H9 (cell line): Measurements from ENCODE around the gene CKLF. TPM values are rescaled to one million over a fixed set of nuclear protein-coding genes. Genes with fewer than 3 reads are reported as not detected.

Experiments
- DNase-seq: peaks from one replicate; pipeline ENCODE4 v3.0.0-alpha.2; 2017
- H2AFZ ChIP-seq: one replicate; pipeline ENCODE4 v1.6.1; 2013; ENCODE audit warnings: mild to moderate bottlenecking, low read length, control low read depth, moderate library complexity
- H2AK5ac ChIP-seq: 2 replicates; pipeline ENCODE4 v1.6.1; 2013; ENCODE audit warnings: low read length, control low read depth, mixed read lengths; ENCODE audit not compliant: insufficient read length
- H2BK120ac ChIP-seq: one replicate; pipeline ENCODE4 v1.6.1; 2013; ENCODE audit warnings: low read depth, mild to moderate bottlenecking, low read length, control low read depth, inconsistent platforms; ENCODE audit not compliant: poor library complexity, severe bottlenecking
- H2BK12ac ChIP-seq: 2 replicates; pipeline ENCODE4 v1.6.1; 2013; ENCODE audit warnings: low read length, control low read depth, mixed read lengths, low read depth; ENCODE audit not compliant: insufficient read length
- H2BK15ac ChIP-seq: 2 replicates; pipeline ENCODE4 v1.6.1; 2013; ENCODE audit warnings: low read depth, low read length, control low read depth
- H2BK20ac ChIP-seq: one replicate; pipeline ENCODE4 v1.6.1; 2013; ENCODE audit warnings: low read depth, mild to moderate bottlenecking, low read length, control low read depth, inconsistent platforms; ENCODE audit not compliant: poor library complexity, severe bottlenecking
- H2BK5ac ChIP-seq: 2 replicates; pipeline ENCODE4 v1.6.1; 2013; ENCODE audit warnings: low read length, control low read depth, mixed read lengths; ENCODE audit not compliant: insufficient read length
- H3K14ac ChIP-seq: 2 replicates; pipeline ENCODE4 v1.6.1; 2013; ENCODE audit warnings: low read length, control low read depth; ENCODE audit not compliant: insufficient read depth
- H3K18ac ChIP-seq: 2 replicates; pipeline ENCODE4 v1.6.1; 2013; ENCODE audit warnings: low read depth, mild to moderate bottlenecking, mixed read lengths, low read length, control low read depth; ENCODE audit not compliant: insufficient read length
- H3K23ac ChIP-seq: 2 replicates; pipeline ENCODE4 v1.6.1; 2013; ENCODE audit warnings: low read length, control low read depth, mixed read lengths, low read depth; ENCODE audit not compliant: insufficient read length
- H3K23me2 ChIP-seq: 2 replicates; pipeline ENCODE4 v1.6.1; 2013; ENCODE audit warnings: low read depth, mild to moderate bottlenecking, mixed read lengths, low read length, control low read depth; ENCODE audit not compliant: insufficient read length, poor library complexity, severe bottlenecking
- H3K27ac ChIP-seq: 2 replicates; pipeline ENCODE4 v1.5.1; 2013; ENCODE audit warnings: low read length, control low read depth, mixed read lengths, low read depth; ENCODE audit not compliant: insufficient read length
- H3K27me3 ChIP-seq: 2 replicates; pipeline ENCODE4 v1.6.1; 2013; ENCODE audit warnings: low read length, control low read depth, inconsistent platforms; ENCODE audit not compliant: insufficient read depth
- H3K4ac ChIP-seq: 2 replicates; pipeline ENCODE4 v1.6.1; 2013; ENCODE audit warnings: low read depth, mild to moderate bottlenecking, control low read depth, inconsistent platforms, low read length, moderate library complexity
- H3K4me1 ChIP-seq: 2 replicates; pipeline ENCODE4 v1.6.1; 2013; ENCODE audit warnings: low read length, control low read depth, inconsistent platforms; ENCODE audit not compliant: insufficient read depth
- H3K4me2 ChIP-seq: 2 replicates; pipeline ENCODE4 v1.6.1; 2013; ENCODE audit warnings: low read length, control low read depth, mixed read lengths; ENCODE audit not compliant: insufficient read length, insufficient read depth
- H3K56ac ChIP-seq: 2 replicates; pipeline ENCODE4 v1.6.1; 2013; ENCODE audit warnings: low read depth, mild to moderate bottlenecking, mixed read lengths, low read length, control low read depth; ENCODE audit not compliant: insufficient read length
- H3K79me1 ChIP-seq: 2 replicates; pipeline ENCODE4 v1.6.1; 2013; ENCODE audit warnings: low read depth, mild to moderate bottlenecking, moderate library complexity, low read length, control low read depth, inconsistent platforms; ENCODE audit not compliant: insufficient read depth, poor library complexity, severe bottlenecking
- H3K79me2 ChIP-seq: 2 replicates; pipeline ENCODE4 v1.6.1; 2013; ENCODE audit warnings: low read length, control low read depth, inconsistent platforms; ENCODE audit not compliant: insufficient read depth
- H3K9ac ChIP-seq: 2 replicates; pipeline ENCODE4 v1.6.1; 2013; ENCODE audit warnings: low read length, control low read depth, mixed read lengths; ENCODE audit not compliant: insufficient read length; ENCODE audit errors: extremely low read depth
- H3K9me3 ChIP-seq: one replicate; pipeline ENCODE4 v1.6.1; 2013; ENCODE audit warnings: low read depth, low read length, inconsistent platforms; ENCODE audit not compliant: control insufficient read depth
- H3T11ph ChIP-seq: one replicate; pipeline ENCODE4 v1.6.1; 2013; ENCODE audit warnings: mild to moderate bottlenecking, low read length, control low read depth, inconsistent platforms
- H4K20me1 ChIP-seq: one replicate; pipeline ENCODE4 v1.6.1; 2013; ENCODE audit not compliant: control insufficient read depth, insufficient read length, insufficient read depth
- H4K5ac ChIP-seq: 2 replicates; pipeline ENCODE4 v1.6.1; 2013; ENCODE audit warnings: low read depth, mild to moderate bottlenecking, mixed read lengths, low read length, control low read depth; ENCODE audit not compliant: insufficient read length
- H4K8ac ChIP-seq: replicated peaks from 2 replicates; pipeline ENCODE4 v1.6.1; 2013; ENCODE audit warnings: low read length, control low read depth, mixed read lengths, low read depth; ENCODE audit not compliant: insufficient read length
- H4K91ac ChIP-seq: 2 replicates; pipeline ENCODE4 v1.6.1; 2013; ENCODE audit warnings: low read depth, mild to moderate bottlenecking, moderate library complexity, mixed read lengths, low read length, control low read depth; ENCODE audit not compliant: insufficient read length
- H3K27ac Mint-ChIP-seq, 3 experiments: 2 replicates in 2 of 3; 3 replicates in 1 of 3; pipeline ENCODE4 v1.8.0; 2020 to 2021; ENCODE audit warnings: mixed read lengths in 3 of 3, mild to moderate bottlenecking in 1 of 3, moderate library complexity in 1 of 3
- H3K27me3 Mint-ChIP-seq: 2 replicates; pipeline ENCODE4 v1.8.0; 2021; ENCODE audit warnings: low read depth, mild to moderate bottlenecking, moderate library complexity, mixed read lengths
- H3K36me3 Mint-ChIP-seq, 3 experiments: 2 replicates in 2 of 3; 3 replicates in 1 of 3; pipeline ENCODE4 v1.8.0; 2020 to 2021; ENCODE audit warnings: low read depth in 3 of 3, mixed read lengths in 3 of 3; ENCODE audit not compliant: insufficient read depth in 1 of 3
- H3K4me1 Mint-ChIP-seq, 2 experiments: 2 replicates each; pipeline ENCODE4 v1.8.0; 2020; ENCODE audit warnings: mixed read lengths in 2 of 2
- H3K4me3 Mint-ChIP-seq, 2 experiments: 2 replicates in 1 of 2; 3 replicates in 1 of 2; pipeline ENCODE4 v1.8.0; 2020 to 2021; ENCODE audit warnings: mild to moderate bottlenecking in 2 of 2, mixed read lengths in 2 of 2, moderate library complexity in 1 of 2
- H3K9me3 Mint-ChIP-seq, 2 experiments: 2 replicates in 1 of 2; 3 replicates in 1 of 2; pipeline ENCODE4 v1.8.0; 2020; ENCODE audit warnings: mild to moderate bottlenecking in 2 of 2, mixed read lengths in 2 of 2, moderate library complexity in 1 of 2
- WGBS: extraction: QIAGEN DNeasy Blood & Tissue Kit; methylation state at CpG from one replicate; pipeline ENCODE4 v1.1.7; 2013; ENCODE audit warnings: missing lambda C conversion rate, low lambda C conversion rate, mixed read lengths; ENCODE audit not compliant: insufficient read length; ENCODE audit errors: extremely low coverage; 5-methylcytosine and 5-hydroxymethylcytosine counted together
- total RNA-seq: library from RNA; stranded (reverse); gene quantifications from 2 replicates; pipeline ENCODE4 v1.2.1, GENCODE V29; 2021
- TF ChIP-seq, protein P1 (sequence below): fragments of 200-600 bp; sonication (generic); conservative IDR thresholded peaks from 3 replicates; pipeline ENCODE4 v1.8.0; 2021; ENCODE audit warnings: antibody characterized with exemption, mild to moderate bottlenecking

Gene CKLF
- total RNA-seq, 1 experiment from 2014 or later = 23.1 TPM

DNA sequence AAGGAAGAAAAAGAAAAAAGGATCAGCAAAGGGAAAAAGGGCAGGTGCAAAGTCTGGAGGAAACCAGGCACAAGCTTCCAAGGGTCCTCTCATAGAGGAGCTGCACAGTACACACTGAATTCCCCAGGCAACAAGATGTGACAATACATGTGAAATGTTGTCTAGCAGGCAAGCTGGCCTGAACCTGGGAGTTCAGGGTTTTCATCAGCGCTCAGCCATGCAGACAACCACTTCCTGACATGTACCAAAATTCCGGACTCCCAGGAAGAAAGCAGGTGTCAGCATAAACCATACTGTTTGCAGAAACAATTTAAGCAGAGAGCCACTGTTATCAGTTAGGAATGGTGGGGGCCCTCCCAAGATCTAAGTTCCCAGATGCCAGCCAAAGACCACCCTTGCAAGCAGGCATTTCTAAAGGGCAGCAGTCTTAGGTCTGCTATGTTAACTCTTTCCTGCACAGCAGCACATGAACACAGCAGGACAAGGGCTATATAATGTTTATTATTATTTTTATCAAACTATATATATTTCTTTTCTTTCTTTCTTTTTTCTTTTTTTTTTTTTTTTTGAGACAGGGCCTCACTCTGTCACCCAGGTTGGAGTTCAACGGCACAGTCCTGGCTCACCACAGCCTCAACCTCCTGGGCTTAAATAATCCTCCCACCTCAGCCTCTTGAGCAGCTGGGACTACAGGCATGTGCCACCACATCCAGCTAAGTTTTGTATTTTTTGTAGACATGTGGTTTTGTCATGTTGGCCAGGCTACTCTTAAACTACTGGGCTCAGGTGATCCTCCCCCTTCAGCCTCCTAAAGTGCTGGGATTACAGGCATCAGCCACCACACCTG, 12.5 kb upstream of the CKLF start:
- no peak overlapping the region for H4K91ac ChIP-seq
- H3K4me1 Mint-ChIP-seq = peaks cover 13 to 14% of the 10 kb centered on the region in 2 experiments
- no peaks in the 10 kb centered on the region for H4K20me1 ChIP-seq
- WGBS = no CpG with 5 or more reads among the region's 3 CpGs
- H2AK5ac ChIP-seq = no peak overlapping the region
- no peak overlapping the region for H2BK5ac ChIP-seq
- no peaks in the 10 kb centered on the region for H3K79me1 ChIP-seq
- H2BK15ac ChIP-seq = no peak overlapping the region
- no peak overlapping the region for H2BK120ac ChIP-seq
- no peak overlapping the region for H3K14ac ChIP-seq
- H3K9ac ChIP-seq = no peak overlapping the region
- TF ChIP-seq, protein P1, sequence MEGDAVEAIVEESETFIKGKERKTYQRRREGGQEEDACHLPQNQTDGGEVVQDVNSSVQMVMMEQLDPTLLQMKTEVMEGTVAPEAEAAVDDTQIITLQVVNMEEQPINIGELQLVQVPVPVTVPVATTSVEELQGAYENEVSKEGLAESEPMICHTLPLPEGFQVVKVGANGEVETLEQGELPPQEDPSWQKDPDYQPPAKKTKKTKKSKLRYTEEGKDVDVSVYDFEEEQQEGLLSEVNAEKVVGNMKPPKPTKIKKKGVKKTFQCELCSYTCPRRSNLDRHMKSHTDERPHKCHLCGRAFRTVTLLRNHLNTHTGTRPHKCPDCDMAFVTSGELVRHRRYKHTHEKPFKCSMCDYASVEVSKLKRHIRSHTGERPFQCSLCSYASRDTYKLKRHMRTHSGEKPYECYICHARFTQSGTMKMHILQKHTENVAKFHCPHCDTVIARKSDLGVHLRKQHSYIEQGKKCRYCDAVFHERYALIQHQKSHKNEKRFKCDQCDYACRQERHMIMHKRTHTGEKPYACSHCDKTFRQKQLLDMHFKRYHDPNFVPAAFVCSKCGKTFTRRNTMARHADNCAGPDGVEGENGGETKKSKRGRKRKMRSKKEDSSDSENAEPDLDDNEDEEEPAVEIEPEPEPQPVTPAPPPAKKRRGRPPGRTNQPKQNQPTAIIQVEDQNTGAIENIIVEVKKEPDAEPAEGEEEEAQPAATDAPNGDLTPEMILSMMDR = no peak
- peaks cover 8% of the 10 kb centered on the region; the same call in 1 of the 2 replicates for H3K4me1 ChIP-seq
- H3K23me2 ChIP-seq = no peaks in the 10 kb centered on the region
- no peak overlapping the region for H3K4me3 Mint-ChIP-seq
- no peak overlapping the region for H3K18ac ChIP-seq
- H3K36me3 Mint-ChIP-seq = no peaks in the 10 kb centered on the region; a peak in 1 of 7 replicates
- H3K4ac ChIP-seq = no peak overlapping the region
- no peak overlapping the region for H3K23ac ChIP-seq
- no peak overlapping the region for H2BK20ac ChIP-seq
- no peak overlapping the region for H3K27ac Mint-ChIP-seq
- DNase-seq = no peak
- H2AFZ ChIP-seq = no peak overlapping the region
- no peaks in the 10 kb centered on the region for H3K9me3 ChIP-seq
- H3K27ac ChIP-seq = no peak overlapping the region
- H3K9me3 Mint-ChIP-seq = no peaks in the 10 kb centered on the region
- H3K79me2 ChIP-seq = no peaks in the 10 kb centered on the region
- H4K5ac ChIP-seq = no peak overlapping the region
- H3K4me2 ChIP-seq = no peak overlapping the region
- H4K8ac ChIP-seq = no peak overlapping the region
- no peak overlapping the region for H3T11ph ChIP-seq
- H3K27me3 ChIP-seq = no peaks in the 10 kb centered on the region
- no peak overlapping the region for H2BK12ac ChIP-seq
- H3K56ac ChIP-seq = no peak overlapping the region
- H3K27me3 Mint-ChIP-seq = no peaks in the 10 kb centered on the region
